ENCODE results near the gene DCAF15.

The DCAF15 gene

DNA sequence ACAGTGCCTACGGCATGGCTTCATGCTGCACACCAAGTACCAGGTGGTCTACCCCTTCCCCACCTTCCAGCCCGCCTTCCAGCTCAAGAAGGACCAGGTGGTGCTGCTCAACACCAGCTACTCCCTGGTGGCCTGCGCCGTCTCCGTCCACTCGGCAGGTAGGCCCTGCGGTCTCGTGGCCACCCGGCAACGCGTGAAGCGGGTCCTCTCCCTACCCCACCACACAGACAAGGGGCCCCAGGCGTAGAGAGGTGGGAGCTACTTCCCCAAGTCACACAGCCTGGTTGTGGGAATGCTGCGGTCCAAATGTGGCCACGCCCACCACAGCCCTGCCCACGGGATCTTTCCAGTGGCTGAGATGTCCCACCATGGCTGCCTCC lies 4.0 kb downstream of the DCAF15 start:
- H2AK5ac ChIP-seq (ENCODE audit: low read length, severe bottlenecking), result no peak overlapping the region
- peaks cover 19% of the 10 kb centered on the region for H3K4me1 ChIP-seq (ENCODE audit: control insufficient read depth, insufficient read depth, low read depth, low read length)
- H2AFZ ChIP-seq (ENCODE audit: low read depth, low read length), result no peak overlapping the region
- H3K14ac ChIP-seq (ENCODE audit: low read length in 2 of 2), result no peak overlapping the region
- no peak overlapping the region for H3K4me2 ChIP-seq (ENCODE audit: low read length, poor library complexity, severe bottlenecking)
- H3K9me3 ChIP-seq (ENCODE audit: control insufficient read depth, low read length), result no peaks in the 10 kb centered on the region
- no peak overlapping the region for H3K23ac ChIP-seq (ENCODE audit: low read length in 2 of 2)
- peaks cover 56 to 71% of the 10 kb centered on the region in 2 experiments for H3K36me3 ChIP-seq (ENCODE audit: control insufficient read depth in 1 of 2, insufficient read depth in 2 of 2, low read depth in 1 of 2, low read length in 2 of 2)
- H2BK120ac ChIP-seq (ENCODE audit: low read depth, low read length), result no peak overlapping the region
- peaks cover 45% of the 10 kb centered on the region for H3K79me1 ChIP-seq (replicated peaks; ENCODE audit: low read length, poor library complexity, severe bottlenecking)
- H2BK12ac ChIP-seq (ENCODE audit: low read length in 2 of 2), result no peak overlapping the region
- H3K4me3 ChIP-seq (ENCODE audit: insufficient read depth in 1 of 2, low read depth in 1 of 2, low read length in 2 of 2), result no peak overlapping the region
- WGBS, result 97% methylated on average over 16 of the region's 16 CpGs
- H2BK15ac ChIP-seq (ENCODE audit: low read depth, poor library complexity, severe bottlenecking), result no peak overlapping the region
- no peaks in the 10 kb centered on the region for H3K27me3 ChIP-seq (ENCODE audit: control insufficient read depth in 1 of 2, insufficient read depth in 1 of 2, low read length in 2 of 2)
- H3K9ac ChIP-seq (ENCODE audit: low read length), result no peak overlapping the region
- no peak overlapping the region for H3K18ac ChIP-seq (ENCODE audit: low read depth in 1 of 2, low read length in 2 of 2)
- no peak for DNase-seq
- no peak overlapping the region for H4K91ac ChIP-seq (ENCODE audit: low read length)
- no peak overlapping the region for H4K8ac ChIP-seq (ENCODE audit: low read length)
- no peak overlapping the region for H3K4ac ChIP-seq (ENCODE audit: low read depth in 1 of 2, low read length in 2 of 2)
- no peak overlapping the region for H2BK5ac ChIP-seq (ENCODE audit: low read depth, low read length, poor library complexity, severe bottlenecking)
- H3K27ac ChIP-seq (ENCODE audit: low read length, poor library complexity, severe bottlenecking), result no peak overlapping the region

DNA sequence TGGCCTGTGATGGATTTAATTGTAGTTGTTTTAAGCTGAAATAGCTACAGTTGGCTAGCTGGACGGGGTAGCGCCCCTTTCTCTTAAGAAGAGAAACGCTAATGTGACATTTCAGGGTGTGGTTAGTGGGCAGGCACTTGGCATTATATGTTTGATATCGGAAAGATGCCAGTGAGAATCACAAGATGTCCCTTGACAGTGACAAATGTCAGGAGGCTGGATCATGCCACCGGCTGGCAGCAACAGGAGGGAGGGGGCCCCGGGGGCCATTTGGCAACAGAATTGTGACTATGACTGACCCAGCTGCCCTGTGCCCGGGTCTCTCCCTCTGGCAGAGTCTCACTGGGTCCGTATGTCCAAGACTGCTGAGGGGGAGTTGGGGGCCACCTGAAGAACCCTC lies 4.7 kb downstream of the DCAF15 start:
- H3K79me1 ChIP-seq (replicated peaks; ENCODE audit: low read length, poor library complexity, severe bottlenecking), result peaks cover 45% of the 10 kb centered on the region
- no peak overlapping the region for H3K4me2 ChIP-seq (ENCODE audit: low read length, poor library complexity, severe bottlenecking)
- no peak overlapping the region for H3K4ac ChIP-seq (ENCODE audit: low read depth in 1 of 2, low read length in 2 of 2)
- no peak overlapping the region for H3K14ac ChIP-seq (ENCODE audit: low read length in 2 of 2)
- H2BK5ac ChIP-seq (ENCODE audit: low read depth, low read length, poor library complexity, severe bottlenecking), result no peak overlapping the region
- H4K8ac ChIP-seq (ENCODE audit: low read length), result no peak overlapping the region
- no peak for DNase-seq
- no peak overlapping the region for H3K23ac ChIP-seq (ENCODE audit: low read length in 2 of 2)
- peaks cover 56 to 78% of the 10 kb centered on the region in 2 experiments for H3K36me3 ChIP-seq (ENCODE audit: control insufficient read depth in 1 of 2, insufficient read depth in 2 of 2, low read depth in 1 of 2, low read length in 2 of 2)
- H4K91ac ChIP-seq (ENCODE audit: low read length), result no peak overlapping the region
- H2BK120ac ChIP-seq (ENCODE audit: low read depth, low read length), result no peak overlapping the region
- H2BK12ac ChIP-seq (ENCODE audit: low read length in 2 of 2), result no peak overlapping the region
- no peak overlapping the region for H2BK15ac ChIP-seq (ENCODE audit: low read depth, poor library complexity, severe bottlenecking)
- H3K9ac ChIP-seq (ENCODE audit: low read length), result no peak overlapping the region
- no peaks in the 10 kb centered on the region for H3K27me3 ChIP-seq (ENCODE audit: control insufficient read depth in 1 of 2, insufficient read depth in 1 of 2, low read length in 2 of 2)
- no peak overlapping the region for H3K18ac ChIP-seq (ENCODE audit: low read depth in 1 of 2, low read length in 2 of 2)
- no peak overlapping the region for H2AK5ac ChIP-seq (ENCODE audit: low read length, severe bottlenecking)
- no peak overlapping the region for H2AFZ ChIP-seq (ENCODE audit: low read depth, low read length)
- no peaks in the 10 kb centered on the region for H3K9me3 ChIP-seq (ENCODE audit: control insufficient read depth, low read length)
- no peak overlapping the region for H3K4me3 ChIP-seq (ENCODE audit: insufficient read depth in 1 of 2, low read depth in 1 of 2, low read length in 2 of 2)
- H3K4me1 ChIP-seq (ENCODE audit: control insufficient read depth, insufficient read depth, low read depth, low read length), result peaks cover 23% of the 10 kb centered on the region
- no peak overlapping the region for H3K27ac ChIP-seq (ENCODE audit: low read length, poor library complexity, severe bottlenecking)
- 94% methylated on average over 8 of the region's 8 CpGs for WGBS

DNA sequence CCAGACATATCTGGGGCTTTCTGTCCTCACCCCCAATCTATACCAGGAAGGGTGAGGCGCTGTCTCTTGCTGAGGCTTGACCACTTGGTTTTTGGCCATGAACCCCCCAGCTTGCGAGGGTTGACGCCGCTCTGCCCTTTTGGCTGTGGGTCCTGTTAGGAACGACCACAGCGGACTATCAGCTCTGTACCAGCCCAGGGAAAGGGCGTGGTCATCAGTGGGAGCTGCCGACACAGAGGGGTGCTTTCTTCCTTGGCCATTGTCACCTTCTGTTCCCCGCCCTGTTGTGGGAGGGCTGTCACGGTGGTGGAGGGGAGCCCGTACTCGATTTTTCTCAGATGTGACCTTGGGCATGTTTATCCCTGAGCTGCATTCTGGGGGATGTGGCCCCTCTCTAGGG lies 5.7 kb downstream of the DCAF15 start:
- H4K8ac ChIP-seq (ENCODE audit: low read length), result no peak overlapping the region
- no peak overlapping the region for H2BK5ac ChIP-seq (ENCODE audit: low read depth, low read length, poor library complexity, severe bottlenecking)
- H3K9ac ChIP-seq (ENCODE audit: low read length), result no peak overlapping the region
- H3K9me3 ChIP-seq (ENCODE audit: control insufficient read depth, low read length), result no peaks in the 10 kb centered on the region
- no peak overlapping the region for H3K4me2 ChIP-seq (ENCODE audit: low read length, poor library complexity, severe bottlenecking)
- H2BK15ac ChIP-seq (ENCODE audit: low read depth, poor library complexity, severe bottlenecking), result no peak overlapping the region
- peaks cover 56 to 85% of the 10 kb centered on the region in 2 experiments for H3K36me3 ChIP-seq (ENCODE audit: control insufficient read depth in 1 of 2, insufficient read depth in 2 of 2, low read depth in 1 of 2, low read length in 2 of 2)
- H2BK120ac ChIP-seq (ENCODE audit: low read depth, low read length), result no peak overlapping the region
- no peak overlapping the region for H2AFZ ChIP-seq (ENCODE audit: low read depth, low read length)
- no peak overlapping the region for H3K27ac ChIP-seq (ENCODE audit: low read length, poor library complexity, severe bottlenecking)
- H3K4me1 ChIP-seq (ENCODE audit: control insufficient read depth, insufficient read depth, low read depth, low read length), result peaks cover 30% of the 10 kb centered on the region
- 95% methylated on average over 12 of the region's 12 CpGs for WGBS
- no peaks in the 10 kb centered on the region for H3K27me3 ChIP-seq (ENCODE audit: control insufficient read depth in 1 of 2, insufficient read depth in 1 of 2, low read length in 2 of 2)
- H3K4me3 ChIP-seq (ENCODE audit: insufficient read depth in 1 of 2, low read depth in 1 of 2, low read length in 2 of 2), result no peak overlapping the region
- H2AK5ac ChIP-seq (ENCODE audit: low read length, severe bottlenecking), result no peak overlapping the region
- H3K18ac ChIP-seq (ENCODE audit: low read depth in 1 of 2, low read length in 2 of 2), result no peak overlapping the region
- H3K4ac ChIP-seq (ENCODE audit: low read depth in 1 of 2, low read length in 2 of 2), result no peak overlapping the region
- DNase-seq, result no peak
- H3K14ac ChIP-seq (ENCODE audit: low read length in 2 of 2), result no peak overlapping the region
- H2BK12ac ChIP-seq (ENCODE audit: low read length in 2 of 2), result no peak overlapping the region
- H3K23ac ChIP-seq (ENCODE audit: low read length in 2 of 2), result no peak overlapping the region
- H4K91ac ChIP-seq (ENCODE audit: low read length), result no peak overlapping the region
- H3K79me1 ChIP-seq (replicated peaks; ENCODE audit: low read length, poor library complexity, severe bottlenecking), result peaks cover 43% of the 10 kb centered on the region

DNA sequence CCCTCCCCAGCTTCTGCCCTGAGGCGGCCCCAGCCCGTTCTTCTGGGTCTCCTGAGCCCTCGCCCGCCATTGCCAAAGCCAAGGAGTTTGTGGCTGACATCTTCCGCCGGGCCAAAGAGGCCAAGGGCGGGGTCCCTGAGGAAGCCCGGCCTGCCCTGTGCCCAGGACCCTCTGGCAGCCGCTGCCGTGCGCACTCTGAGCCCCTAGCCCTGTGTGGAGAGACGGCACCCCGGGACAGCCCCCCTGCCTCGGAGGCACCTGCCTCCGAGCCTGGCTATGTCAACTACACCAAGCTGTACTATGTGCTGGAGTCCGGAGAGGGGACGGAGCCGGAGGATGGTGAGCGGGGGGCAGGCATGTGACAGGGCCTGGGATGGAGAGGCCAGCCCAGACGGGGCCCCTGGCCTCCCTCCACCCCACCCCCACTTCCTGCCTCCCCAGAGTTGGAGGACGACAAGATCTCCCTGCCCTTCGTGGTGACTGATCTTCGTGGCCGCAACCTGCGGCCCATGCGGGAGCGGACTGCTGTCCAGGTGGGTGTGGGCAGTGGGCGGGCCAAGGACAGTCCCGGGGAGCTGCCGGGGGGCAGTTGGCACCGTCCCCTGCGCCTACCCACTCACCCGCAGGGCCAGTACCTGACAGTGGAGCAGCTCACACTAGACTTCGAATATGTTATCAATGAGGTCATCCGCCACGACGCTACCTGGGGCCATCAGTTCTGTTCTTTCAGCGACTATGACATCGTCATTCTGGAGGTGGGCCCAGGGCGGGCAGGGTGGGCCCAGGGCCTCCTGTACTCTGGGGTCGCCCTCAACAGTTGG lies 7.0 kb downstream of the DCAF15 start:
- Histone ChIP-seq H3K27me3 (ENCODE audit: control insufficient read depth in 1 of 2, insufficient read depth in 1 of 2, low read length in 2 of 2) (no peaks in the 10 kb centered on the region), H2AK5ac (ENCODE audit: low read length, severe bottlenecking) (no peak overlapping the region), H2BK12ac (ENCODE audit: low read length in 2 of 2) (no peak overlapping the region), H3K18ac (ENCODE audit: low read depth in 1 of 2, low read length in 2 of 2) (no peak overlapping the region), H3K4me2 (ENCODE audit: low read length, poor library complexity, severe bottlenecking) (no peak overlapping the region), H3K4ac (ENCODE audit: low read depth in 1 of 2, low read length in 2 of 2) (no peak overlapping the region), H3K9ac (ENCODE audit: low read length) (no peak overlapping the region), H3K14ac (ENCODE audit: low read length in 2 of 2) (no peak overlapping the region), H3K79me1 (replicated peaks; ENCODE audit: low read length, poor library complexity, severe bottlenecking) (peaks cover 35% of the 10 kb centered on the region), H2AFZ (ENCODE audit: low read depth, low read length) (no peak overlapping the region), H4K8ac (ENCODE audit: low read length) (no peak overlapping the region), H2BK15ac (ENCODE audit: low read depth, poor library complexity, severe bottlenecking) (no peak overlapping the region), H2BK5ac (ENCODE audit: low read depth, low read length, poor library complexity, severe bottlenecking) (no peak overlapping the region), H4K91ac (ENCODE audit: low read length) (no peak overlapping the region), H3K23ac (ENCODE audit: low read length in 2 of 2) (no peak overlapping the region), H3K4me3 (ENCODE audit: insufficient read depth in 1 of 2, low read depth in 1 of 2, low read length in 2 of 2) (no peak overlapping the region), H2BK120ac (ENCODE audit: low read depth, low read length) (no peak overlapping the region), H3K36me3 (ENCODE audit: control insufficient read depth in 1 of 2, insufficient read depth in 2 of 2, low read depth in 1 of 2, low read length in 2 of 2) (peaks cover 56 to 88% of the 10 kb centered on the region in 2 experiments), H3K9me3 (ENCODE audit: control insufficient read depth, low read length) (no peaks in the 10 kb centered on the region), H3K27ac (ENCODE audit: low read length, poor library complexity, severe bottlenecking) (no peak overlapping the region), H3K4me1 (ENCODE audit: control insufficient read depth, insufficient read depth, low read depth, low read length) (peaks cover 26% of the 10 kb centered on the region)
- DNase-seq, result no peak
- 94% methylated on average over 41 of the region's 41 CpGs for WGBS

Data from mesenchymal stem cell (in vitro differentiated cells and primary cell).